Smooth muscle cell (in vitro differentiated cells): ENCODE measurements around the gene FER1L5. TPM values are rescaled to one million over a fixed set of nuclear protein-coding genes. Genes with fewer than 3 reads are reported as not detected.

Source experiments
- DNase-seq: peaks from one replicate; lab custom pipeline; 2025; ENCODE audit not compliant: unreplicated experiment; lab: John Stamatoyannopoulos, UW
- H2AFZ ChIP-seq: fragments of 200-600 bp; sonication (generic); 2 replicates; pipeline ENCODE4 v1.6.0; 2016; ENCODE audit warnings: antibody characterized with exemption, low read depth, mild to moderate bottlenecking
- H3F3A ChIP-seq: fragments of 200-600 bp; sonication (generic); 2 replicates; pipeline ENCODE4 v1.6.0; 2017; ENCODE audit warnings: antibody characterized with exemption, low read depth
- H3K27ac ChIP-seq: fragments of 200-600 bp; sonication (generic); 2 replicates; pipeline ENCODE4 v1.5.1; 2016; ENCODE audit warnings: low read depth, mild to moderate bottlenecking
- H3K27me3 ChIP-seq: fragments of 200-600 bp; sonication (generic); 2 replicates; pipeline ENCODE4 v1.6.1; 2016; ENCODE audit warnings: low read depth, mild to moderate bottlenecking
- H3K36me3 ChIP-seq: fragments of 200-600 bp; sonication (generic); 2 replicates; pipeline ENCODE4 v1.5.1; 2016; ENCODE audit warnings: low read depth
- H3K4me1 ChIP-seq: fragments of 200-600 bp; sonication (generic); 2 replicates; pipeline ENCODE4 v1.5.1; 2016; ENCODE audit warnings: low read depth
- H3K4me2 ChIP-seq: fragments of 200-600 bp; sonication (generic); 2 replicates; pipeline ENCODE4 v1.6.0; 2016; ENCODE audit warnings: mild to moderate bottlenecking
- H3K4me3 ChIP-seq: fragments of 200-600 bp; sonication (generic); 2 replicates; pipeline ENCODE4 v1.5.1; 2016; ENCODE audit warnings: mild to moderate bottlenecking
- H3K79me2 ChIP-seq: fragments of 200-600 bp; sonication (generic); 2 replicates; pipeline ENCODE4 v1.6.0; 2016; ENCODE audit warnings: low read depth, mild to moderate bottlenecking
- H3K9ac ChIP-seq: fragments of 200-600 bp; sonication (generic); 2 replicates; pipeline ENCODE4 v1.6.0; 2016; ENCODE audit warnings: low read depth
- H3K9me3 ChIP-seq: fragments of 200-600 bp; sonication (generic); replicated peaks from 2 replicates; pipeline ENCODE4 v1.5.1; 2016; ENCODE audit warnings: low read depth
- H4K20me1 ChIP-seq: fragments of 200-600 bp; sonication (generic); 2 replicates; pipeline ENCODE4 v1.6.0; 2016; ENCODE audit warnings: low read depth
- WGBS: methylation state at CpG from one replicate; pipeline ENCODE4 v1.1.7; 2016; ENCODE audit warnings: low lambda C conversion rate; 5-methylcytosine and 5-hydroxymethylcytosine counted together
- polyA plus RNA-seq: library from polyadenylated mRNA; unstranded; fragments of >200 nt; fragmentation: Nextera tagmentation; extraction: Ambion mirVana; gene quantifications from 2 replicates; pipeline ENCODE4 v1.2.1, GENCODE V29; 2016
- total RNA-seq: library from RNA; depleted of rRNA; stranded (reverse); fragments of >200 nt; gene quantifications from 2 replicates; pipeline ENCODE4 v1.2.3, GENCODE V29; 2014
- TF ChIP-seq, protein P1 (sequence below): fragments of 200-600 bp; sonication (generic); IDR thresholded peaks from 2 replicates; pipeline ENCODE4 v1.5.1; 2017; ENCODE audit warnings: borderline replicate concordance, mild to moderate bottlenecking, antibody characterized with exemption; ENCODE audit not compliant: insufficient read depth, poor library complexity, severe bottlenecking

Gene FER1L5
- total and polyA plus RNA-seq, 2 experiments from 2014 or later = not detected

DNA sequence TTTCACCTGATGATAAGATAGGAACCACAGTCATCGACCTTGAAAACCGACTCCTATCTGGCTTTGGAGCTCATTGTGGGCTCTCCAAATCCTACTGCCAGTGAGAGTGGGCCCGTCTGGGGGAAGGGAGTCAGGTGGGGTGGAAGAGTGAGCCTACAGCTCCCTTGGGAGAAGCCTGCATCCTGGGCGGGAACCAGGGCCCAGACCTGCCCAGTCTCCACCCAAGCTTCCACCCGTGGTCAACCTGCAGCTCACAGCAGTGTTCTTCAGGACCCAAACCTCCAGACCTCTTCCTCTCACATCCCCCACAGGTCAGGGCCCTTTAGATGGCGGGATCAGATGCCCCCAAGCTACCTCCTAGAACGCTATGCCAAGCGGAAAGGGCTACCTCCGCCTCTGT is 57.1 kb downstream of the FER1L5 start:
- Histone ChIP-seq H3F3A (no peaks in the 10 kb centered on the region), H3K36me3 (no peaks in the 10 kb centered on the region), H3K79me2 (no peaks in the 10 kb centered on the region), H3K9ac (no peak overlapping the region), H4K20me1 (no peaks in the 10 kb centered on the region), H3K27me3 (no peaks in the 10 kb centered on the region), H3K27ac (no peak overlapping the region), H2AFZ (no peak overlapping the region), H3K4me1 (no peaks in the 10 kb centered on the region), H3K4me3 (no peak overlapping the region), H3K4me2 (no peak overlapping the region), H3K9me3 (no peaks in the 10 kb centered on the region)
- DNase-seq = no peak
- 94% methylated on average over 9 of the region's 9 CpGs for WGBS
- TF ChIP-seq, protein P1, sequence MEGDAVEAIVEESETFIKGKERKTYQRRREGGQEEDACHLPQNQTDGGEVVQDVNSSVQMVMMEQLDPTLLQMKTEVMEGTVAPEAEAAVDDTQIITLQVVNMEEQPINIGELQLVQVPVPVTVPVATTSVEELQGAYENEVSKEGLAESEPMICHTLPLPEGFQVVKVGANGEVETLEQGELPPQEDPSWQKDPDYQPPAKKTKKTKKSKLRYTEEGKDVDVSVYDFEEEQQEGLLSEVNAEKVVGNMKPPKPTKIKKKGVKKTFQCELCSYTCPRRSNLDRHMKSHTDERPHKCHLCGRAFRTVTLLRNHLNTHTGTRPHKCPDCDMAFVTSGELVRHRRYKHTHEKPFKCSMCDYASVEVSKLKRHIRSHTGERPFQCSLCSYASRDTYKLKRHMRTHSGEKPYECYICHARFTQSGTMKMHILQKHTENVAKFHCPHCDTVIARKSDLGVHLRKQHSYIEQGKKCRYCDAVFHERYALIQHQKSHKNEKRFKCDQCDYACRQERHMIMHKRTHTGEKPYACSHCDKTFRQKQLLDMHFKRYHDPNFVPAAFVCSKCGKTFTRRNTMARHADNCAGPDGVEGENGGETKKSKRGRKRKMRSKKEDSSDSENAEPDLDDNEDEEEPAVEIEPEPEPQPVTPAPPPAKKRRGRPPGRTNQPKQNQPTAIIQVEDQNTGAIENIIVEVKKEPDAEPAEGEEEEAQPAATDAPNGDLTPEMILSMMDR = no peak

DNA sequence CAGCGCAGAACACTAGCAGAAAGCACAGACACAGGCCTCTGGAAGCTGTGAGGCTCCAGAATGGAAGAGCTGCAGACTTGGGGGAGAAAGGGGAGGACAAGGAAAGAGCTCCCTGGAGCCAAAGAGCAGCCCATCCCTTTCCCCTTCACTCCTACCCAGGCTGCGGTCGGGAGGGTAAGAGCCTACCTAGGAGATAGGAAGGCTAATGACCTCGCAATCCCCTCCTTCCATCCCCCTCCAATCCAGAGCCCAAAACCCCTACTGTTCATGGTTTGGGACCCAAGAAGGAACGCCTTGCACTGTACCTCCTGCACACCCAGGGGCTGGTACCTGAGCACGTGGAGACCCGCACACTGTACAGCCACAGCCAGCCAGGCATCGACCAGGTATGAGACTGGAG is 57.5 kb downstream of the FER1L5 start:
- TF ChIP-seq, protein P1 = no peak
- Histone ChIP-seq H3K36me3 (no peaks in the 10 kb centered on the region), H3K9ac (no peak overlapping the region), H2AFZ (no peak overlapping the region), H3K79me2 (no peaks in the 10 kb centered on the region), H3K9me3 (no peaks in the 10 kb centered on the region), H4K20me1 (no peaks in the 10 kb centered on the region), H3K4me1 (no peaks in the 10 kb centered on the region), H3K27ac (no peak overlapping the region), H3K27me3 (no peaks in the 10 kb centered on the region), H3F3A (no peaks in the 10 kb centered on the region), H3K4me2 (no peak overlapping the region), H3K4me3 (no peak overlapping the region)
- WGBS = 96% methylated on average over 8 of the region's 8 CpGs
- no peak for DNase-seq

DNA sequence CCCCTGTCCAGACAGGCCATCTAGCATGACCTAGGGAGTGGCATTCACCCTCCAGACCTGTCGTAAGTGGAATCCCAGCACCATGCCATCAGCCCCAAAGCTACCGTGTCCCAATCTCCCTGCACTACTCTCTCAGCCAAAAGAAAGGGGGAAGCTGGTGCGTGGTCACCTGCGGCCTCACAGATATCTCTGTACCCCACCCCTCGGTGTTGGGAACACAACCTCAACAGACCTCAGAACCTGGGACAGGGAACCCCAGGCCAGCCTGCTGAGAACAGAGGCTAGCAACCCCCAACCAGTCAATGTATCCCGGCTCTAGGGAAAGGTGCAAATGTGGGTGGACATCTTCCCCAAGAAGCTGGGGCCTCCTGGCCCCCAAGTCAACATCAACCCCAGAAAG is 59.1 kb downstream of the FER1L5 start:
- Histone ChIP-seq H4K20me1 (no peaks in the 10 kb centered on the region), H3K36me3 (no peaks in the 10 kb centered on the region), H3K9ac (no peak overlapping the region), H3K4me1 (no peaks in the 10 kb centered on the region), H2AFZ (no peak overlapping the region), H3K4me3 (no peak overlapping the region), H3F3A (no peaks in the 10 kb centered on the region), H3K27ac (no peak overlapping the region), H3K27me3 (no peaks in the 10 kb centered on the region), H3K79me2 (no peaks in the 10 kb centered on the region), H3K4me2 (no peak overlapping the region), H3K9me3 (no peaks in the 10 kb centered on the region)
- no peak for DNase-seq
- WGBS = 91% methylated on average over 6 of the region's 6 CpGs
- TF ChIP-seq, protein P1 = no peak

DNA sequence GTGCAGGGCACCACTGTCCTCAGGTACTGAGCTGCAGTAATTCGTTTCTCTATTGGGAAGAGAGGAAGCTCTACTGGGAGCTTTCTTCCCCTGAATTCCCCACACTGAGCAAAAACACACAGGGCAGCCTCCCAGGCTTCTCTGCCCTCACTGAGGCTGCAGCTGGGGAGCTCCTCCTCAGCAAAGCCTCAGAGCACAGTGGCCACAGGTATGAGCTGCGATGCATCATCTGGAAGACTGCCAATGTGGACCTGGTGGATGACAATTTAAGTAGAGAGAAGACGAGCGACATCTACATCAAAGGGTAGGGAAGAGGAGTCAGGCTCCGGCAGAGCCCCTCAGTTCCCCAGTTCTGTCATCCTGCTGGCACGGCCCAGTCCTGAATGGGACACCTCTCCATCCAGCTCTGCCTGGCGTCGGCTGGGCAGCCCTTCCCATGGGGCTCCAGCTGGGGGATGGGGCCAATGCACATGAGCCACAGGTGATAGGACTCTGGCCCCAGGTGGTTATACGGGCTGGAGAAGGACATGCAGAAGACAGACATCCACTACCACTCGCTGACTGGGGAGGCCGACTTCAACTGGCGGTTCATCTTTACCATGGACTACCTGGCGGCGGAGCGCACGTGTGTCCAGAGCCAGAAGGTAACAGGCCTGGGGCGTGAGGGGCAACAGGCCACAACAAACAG is 59.7 kb downstream of the FER1L5 start:
- H3K9ac ChIP-seq = no peak overlapping the region
- no peaks in the 10 kb centered on the region for H3K4me1 ChIP-seq
- TF ChIP-seq, protein P1 = no peak
- no peak overlapping the region for H2AFZ ChIP-seq
- no peaks in the 10 kb centered on the region for H3K27me3 ChIP-seq
- WGBS = 94% methylated on average over 17 of the region's 17 CpGs
- H3K4me2 ChIP-seq = no peak overlapping the region
- no peaks in the 10 kb centered on the region for H4K20me1 ChIP-seq
- H3K27ac ChIP-seq = no peak overlapping the region
- no peaks in the 10 kb centered on the region for H3K9me3 ChIP-seq
- no peaks in the 10 kb centered on the region for H3F3A ChIP-seq
- no peaks in the 10 kb centered on the region for H3K79me2 ChIP-seq
- DNase-seq = no peak
- no peaks in the 10 kb centered on the region for H3K36me3 ChIP-seq
- no peak overlapping the region for H3K4me3 ChIP-seq
